ENCODE results near the gene FOXS1.
"Not testable (repeated sequence)": the region's sequence is repeated elsewhere in the genome, so short reads cannot be mapped to it uniquely, and the experiment has no call there.

Gene FOXS1

GRCh38 chr20:31838646-31839292 is 6.6 kb downstream of the FOXS1 start:
- DNase-seq = no peak

- DNase-seq = no peak
Measured at GRCh38 chr20:31837896-31838397, 7.5 kb downstream of the FOXS1 start.

GRCh38 chr20:31836853-31837608 is 8.4 kb downstream of the FOXS1 start:
- no peak for DNase-seq

- no peak for DNase-seq
Measured at GRCh38 chr20:31835977-31836852, 9.2 kb downstream of the FOXS1 start.

- no peak for DNase-seq
Measured at GRCh38 chr20:31835554-31835953, 9.8 kb downstream of the FOXS1 start.

GRCh38 chr20:31833931-31834521 is 11.4 kb downstream of the FOXS1 start:
- no peak for DNase-seq

- peak; percentile 36 for DNase-seq
Measured at GRCh38 chr20:31833130-31833930, 12.1 kb downstream of the FOXS1 start.

GRCh38 chr20:31831771-31832306 is 13.6 kb downstream of the FOXS1 start:
- no peak for DNase-seq

GRCh38 chr20:31831211-31831610 is 14.2 kb downstream of the FOXS1 start:
- DNase-seq = no peak

GRCh38 chr20:31830406-31830981 is 14.9 kb downstream of the FOXS1 start:
- no peak for DNase-seq

GRCh38 chr20:31829731-31830130 is 15.7 kb downstream of the FOXS1 start:
- DNase-seq = no peak

GRCh38 chr20:31828016-31828415 is 17.4 kb downstream of the FOXS1 start:
- not testable (repeated sequence) for DNase-seq

GRCh38 chr20:31827059-31827458 is 18.3 kb downstream of the FOXS1 start:
- no peak for DNase-seq

GRCh38 chr20:31826074-31826473 is 19.3 kb downstream of the FOXS1 start:
- no peak for DNase-seq

- DNase-seq = no peak
Measured at GRCh38 chr20:31824554-31825313, 20.7 kb downstream of the FOXS1 start.

GRCh38 chr20:31824125-31824485 is 21.3 kb downstream of the FOXS1 start:
- DNase-seq = no peak

- no peak for DNase-seq
Measured at GRCh38 chr20:31823360-31824124, 21.9 kb downstream of the FOXS1 start.

GRCh38 chr20:31822421-31823330 is 22.7 kb downstream of the FOXS1 start:
- peak; percentile 58 for DNase-seq

- no peak for DNase-seq
Measured at GRCh38 chr20:31821427-31821826, 24.0 kb downstream of the FOXS1 start.
